Adrenal gland (tissue), 12 donors: ENCODE data around the gene KRT26. TPM values are rescaled to one million over a fixed set of nuclear protein-coding genes. Genes with fewer than 3 reads are reported as not detected.

Experiments used
- DNase-seq, 7 donors: peaks; one replicate each; pipeline ENCODE4 v3.0.0-alpha.2; 2019 to 2020
- H3K27ac ChIP-seq, 5 donors: fragments of 200-600 bp; sonication (generic) in 4 of 5; 1 replicate in 3 of 5; 2 replicates in 2 of 5; pipeline versions ENCODE4 v1.5.1 to v1.8.0; 2016 to 2020; ENCODE audit warnings: mild to moderate bottlenecking in 1 of 5
- H3K27me3 ChIP-seq: fragments of 200-600 bp; 2 replicates; pipeline ENCODE4 v1.8.0; 2021
- H3K36me3 ChIP-seq, 2 donors: fragments of 200-600 bp; replicated peaks in 1 of 2; 1 replicate in 1 of 2; 2 replicates in 1 of 2; pipeline versions ENCODE4 v1.5.1 to v1.8.0; 2018 to 2022
- H3K4me1 ChIP-seq, 2 donors: fragments of 200-600 bp; replicated peaks in 1 of 2; 1 replicate in 1 of 2; 2 replicates in 1 of 2; pipeline versions ENCODE4 v1.5.1 to v1.8.0; 2018 to 2021
- H3K4me3 ChIP-seq, 4 donors: fragments of 200-600 bp; sonication (generic) in 3 of 4; one replicate each; pipeline ENCODE4 v1.5.1; 2016 to 2018
- H3K9me3 ChIP-seq, 3 donors: fragments of 200-600 bp; sonication (generic) in 1 of 3; replicated peaks in 1 of 3; 1 replicate in 2 of 3; 2 replicates in 1 of 3; pipeline versions ENCODE4 v1.5.1 to v1.8.0; 2016 to 2021
- POLR2A ChIP-seq, 2 donors: fragments of 450-650 bp; IDR thresholded peaks; one replicate each; pipeline ENCODE4 v1.6.1; 2017; ENCODE audit warnings: antibody characterized with exemption in 2 of 2, mild to moderate bottlenecking in 2 of 2, moderate library complexity in 1 of 2
- WGBS, 4 donors: extraction: QIAGEN DNeasy Blood & Tissue Kit in 2 of 4; methylation state at CpG; one replicate each; pipeline versions ENCODE4 v1.1.5 to v1.1.7; 2013 to 2017; 5-methylcytosine and 5-hydroxymethylcytosine counted together
- intact Hi-C, 2 donors: fragments of 100-400 bp; cut with DNase I; formaldehyde crosslinking; loops; one replicate each; pipeline versions ENCODE4 v1.14.1 to v1.15.0; 2022 to 2023
- polyA plus RNA-seq, 3 donors: library from polyadenylated mRNA; stranded (reverse); fragments of 200-250 nt in 2 of 3; fragments of 350-450 nt in 1 of 3; fragmentation: Illumina TruSeq in 1 of 3; extraction: RNeasy Lipid Tissue Mini Kit (QIAGEN cat#74804) in 1 of 3; gene quantifications; one replicate each; pipeline ENCODE4 v1.2.3, GENCODE V29; 2013 to 2014
- total RNA-seq, 9 donors: library from RNA; depleted of rRNA in 4 of 9; stranded (reverse); fragments of >200 nt in 4 of 9; fragments of 120-200 nt in 1 of 9; fragmentation: NEBNext Ultra II Directional in 1 of 9; extraction: Animal tissue kit (Norgen Biotek cat#: 25700) in 1 of 9; gene quantifications; one replicate each; pipeline versions ENCODE4 v1.1.0 to v1.2.4, GENCODE V29; 2013 to 2023
- TF ChIP-seq, protein P1 (sequence below), 6 experiments: fragments of 450-650 bp in 4 of 6; fragments of 200-600 bp in 2 of 6; sonication (generic) in 1 of 6; IDR thresholded peaks; 1 replicate in 5 of 6; 2 replicates in 1 of 6; pipeline versions ENCODE4 v1.5.1 to v1.8.0; 2016 to 2021; ENCODE audit warnings: antibody characterized with exemption in 6 of 6, mild to moderate bottlenecking in 2 of 6, moderate library complexity in 1 of 6
- donor health status: healthy with polysubstance abuse.
- donor health status: Bipolar disorder and iron deficiency.
- donor health status: DM: yes; HTN: yes; CAD: no.
- donor health status: DM: no; HTN: no; CAD: no.
- donor health status: DM: no; HTN: no; CAD: no.
- donor health status: DM: yes; HTN: yes; CAD: no.

Gene KRT26
- total and polyA plus RNA-seq, 12 donors: not detected

DNA sequence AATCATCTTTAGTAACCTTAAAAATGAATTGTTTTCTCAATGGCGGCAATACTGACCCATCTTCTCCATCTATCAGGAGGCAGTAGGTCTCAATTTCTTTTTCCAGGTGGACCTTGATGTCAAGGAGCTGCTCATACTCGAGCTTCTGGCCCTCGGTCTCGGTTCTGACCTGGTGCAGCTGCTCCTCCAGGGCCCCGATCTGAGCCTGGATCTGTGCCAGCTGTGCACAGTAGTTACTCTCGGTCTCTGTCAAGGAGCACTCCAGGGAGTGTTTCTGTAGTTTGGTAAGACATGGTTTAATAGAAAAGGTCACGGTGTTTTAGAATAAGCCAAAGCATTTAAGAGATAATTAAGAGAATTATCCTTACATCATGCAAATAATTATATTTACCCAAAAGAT is 5.5 kb upstream of the KRT26 start:
- H3K4me3 ChIP-seq: no peak overlapping the region
- H3K4me1 ChIP-seq: no peaks in the 10 kb centered on the region
- WGBS, 4 donors: 64 to 73% (median 67%) methylated on average over 7 of the region's 7 CpGs
- no peak for DNase-seq
- no peaks in the 10 kb centered on the region for H3K9me3 ChIP-seq
- H3K36me3 ChIP-seq: no peaks in the 10 kb centered on the region
- intact Hi-C loops: no loop called here
- peaks cover 27% of the 10 kb centered on the region for H3K27me3 ChIP-seq
- no peak overlapping the region for H3K27ac ChIP-seq
- TF ChIP-seq, protein P1, sequence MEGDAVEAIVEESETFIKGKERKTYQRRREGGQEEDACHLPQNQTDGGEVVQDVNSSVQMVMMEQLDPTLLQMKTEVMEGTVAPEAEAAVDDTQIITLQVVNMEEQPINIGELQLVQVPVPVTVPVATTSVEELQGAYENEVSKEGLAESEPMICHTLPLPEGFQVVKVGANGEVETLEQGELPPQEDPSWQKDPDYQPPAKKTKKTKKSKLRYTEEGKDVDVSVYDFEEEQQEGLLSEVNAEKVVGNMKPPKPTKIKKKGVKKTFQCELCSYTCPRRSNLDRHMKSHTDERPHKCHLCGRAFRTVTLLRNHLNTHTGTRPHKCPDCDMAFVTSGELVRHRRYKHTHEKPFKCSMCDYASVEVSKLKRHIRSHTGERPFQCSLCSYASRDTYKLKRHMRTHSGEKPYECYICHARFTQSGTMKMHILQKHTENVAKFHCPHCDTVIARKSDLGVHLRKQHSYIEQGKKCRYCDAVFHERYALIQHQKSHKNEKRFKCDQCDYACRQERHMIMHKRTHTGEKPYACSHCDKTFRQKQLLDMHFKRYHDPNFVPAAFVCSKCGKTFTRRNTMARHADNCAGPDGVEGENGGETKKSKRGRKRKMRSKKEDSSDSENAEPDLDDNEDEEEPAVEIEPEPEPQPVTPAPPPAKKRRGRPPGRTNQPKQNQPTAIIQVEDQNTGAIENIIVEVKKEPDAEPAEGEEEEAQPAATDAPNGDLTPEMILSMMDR (IDR thresholded peaks at IDR 0.05): no peak

DNA sequence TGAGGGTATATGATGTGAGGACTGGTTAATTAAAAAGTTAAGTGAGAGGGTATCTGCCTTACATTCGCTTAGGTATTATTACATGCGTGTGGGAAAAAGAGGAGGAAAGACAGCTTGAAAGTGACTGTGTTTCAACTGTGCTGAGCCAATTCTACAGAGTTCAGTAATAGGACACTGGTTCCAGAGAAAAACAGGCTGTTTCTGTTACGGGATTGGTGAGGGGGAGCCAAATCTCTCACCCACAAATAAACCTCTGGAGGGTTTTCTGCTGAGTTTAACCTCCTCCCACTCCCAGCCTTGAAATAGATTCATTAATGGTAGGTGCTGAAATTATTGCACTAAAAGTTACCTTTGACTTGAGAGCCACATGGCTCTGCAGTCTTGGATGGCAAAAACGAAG is 3.9 kb upstream of the KRT26 start:
- intact Hi-C loops: no loop called here
- Histone ChIP-seq H3K27me3 (peaks cover 33% of the 10 kb centered on the region), H3K36me3 (no peaks in the 10 kb centered on the region)

DNA sequence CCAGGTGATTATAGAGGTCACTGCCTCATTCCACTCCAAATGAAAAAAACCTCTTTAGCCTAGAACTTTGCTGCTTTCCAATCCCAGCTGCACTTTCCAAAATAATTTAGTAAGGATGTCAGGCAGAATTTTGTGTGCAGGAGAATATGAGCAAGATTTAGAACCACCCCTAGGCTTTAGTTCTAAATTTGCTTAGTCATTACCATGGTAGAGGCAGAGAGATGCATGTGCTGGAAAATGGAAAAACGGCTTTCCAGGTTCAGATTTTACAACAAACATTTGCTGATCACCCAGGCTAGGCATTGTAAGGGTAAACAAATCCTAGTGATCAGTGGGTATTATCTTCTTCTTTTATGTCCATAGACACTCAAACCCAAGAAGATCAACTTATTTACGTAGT is 6.3 kb downstream of the KRT26 start:
- Histone ChIP-seq H3K27ac (no peak overlapping the region), H3K4me1 (no peaks in the 10 kb centered on the region), H3K36me3 (no peaks in the 10 kb centered on the region), H3K4me3 (no peak overlapping the region), H3K27me3 (no peaks in the 10 kb centered on the region), H3K9me3 (peaks cover 0 to 7% (median 0%) of the 10 kb centered on the region in 3 donors)
- intact Hi-C loops: no loop called here
- 67 to 81% (median 76%) methylated on average over 2 of the region's 2 CpGs for WGBS, 4 donors
- DNase-seq: no peak
- TF ChIP-seq POLR2A (IDR thresholded peaks at IDR 0.05): no peak
- TF ChIP-seq, protein P1 (IDR thresholded peaks at IDR 0.05): no peak

More for the DNA sequence above, 3.9 kb upstream of the KRT26 start:
- WGBS, 4 donors: 61 to 68% (median 64%) methylated on average over 4 of the region's 4 CpGs
- Histone ChIP-seq H3K9me3 (no peaks in the 10 kb centered on the region), H3K27ac (no peak overlapping the region), H3K4me3 (no peak overlapping the region), H3K4me1 (no peaks in the 10 kb centered on the region)
- DNase-seq: no peak
- TF ChIP-seq, protein P1 (IDR thresholded peaks at IDR 0.05): no peak
- no peak for TF ChIP-seq POLR2A (IDR thresholded peaks at IDR 0.05)

DNA sequence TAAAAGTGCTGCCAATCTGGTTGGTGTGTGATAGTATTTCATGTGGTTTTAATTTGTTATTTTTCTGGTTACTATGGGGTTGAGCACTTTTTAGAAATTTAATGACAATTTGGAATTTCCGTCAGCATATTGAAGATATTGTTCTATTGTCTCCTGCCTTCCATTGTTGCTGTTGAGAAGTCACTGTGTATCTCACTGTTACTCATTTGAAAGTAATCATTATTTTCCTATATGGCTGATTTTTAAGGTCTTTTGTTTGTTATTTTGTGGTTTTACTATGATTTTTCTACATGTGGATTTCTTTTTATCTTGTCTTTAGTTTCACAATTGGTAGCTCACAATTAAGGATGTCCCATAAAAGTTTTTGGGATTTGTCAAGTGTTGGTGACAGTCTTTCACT is 8.2 kb downstream of the KRT26 start:
- H3K27me3 ChIP-seq: peaks cover 7% of the 10 kb centered on the region
- no peaks in the 10 kb centered on the region for H3K36me3 ChIP-seq
- TF ChIP-seq POLR2A (IDR thresholded peaks at IDR 0.05): no peak
- TF ChIP-seq, protein P1 (IDR thresholded peaks at IDR 0.05): no peak
- H3K4me1 ChIP-seq: no peaks in the 10 kb centered on the region
- no peak for DNase-seq
- H3K9me3 ChIP-seq: peaks cover 0 to 17% (median 0%) of the 10 kb centered on the region in 3 donors
- no peak overlapping the region for H3K4me3 ChIP-seq
- H3K27ac ChIP-seq: no peak overlapping the region
- intact Hi-C loops: no loop called here
- WGBS, 4 donors: 56 to 77% (median 62%) methylated on average over 1 of the region's 1 CpG
